A673 (cell line): Measurements from ENCODE around the gene PRKAG2. TPM values are rescaled to one million over a fixed set of nuclear protein-coding genes. Genes with fewer than 3 reads are reported as not detected.

Source experiments
- BruUV-seq: library from RNA; stranded (reverse); fragments of 400-500 nt; replicated peaks from 2 replicates; lab custom pipeline; 2021; lab: Mats Ljungman, UMichigan
- CTCF ChIA-PET: fragments of 300-600 bp; sonication (Branson Sonifier 250); formaldehyde crosslinking; loops from one replicate; lab custom pipeline; 2022; ENCODE audit warnings: antibody characterized with exemption; lab: Charles Lee
- POLR2A ChIA-PET: fragments of 300-600 bp; sonication (Branson Sonifier 250); formaldehyde crosslinking; loops from one replicate; lab custom pipeline; 2022; ENCODE audit warnings: antibody characterized with exemption; ENCODE audit not compliant: low non-redundant PET; lab: Charles Lee
- DNase-seq: peaks from one replicate; pipeline ENCODE4 v3.0.0-alpha.2; 2015; ENCODE audit warnings: low spot score
- H3K27ac ChIP-seq: fragments of 200-600 bp; sonication (generic); 2 replicates; pipeline ENCODE4 v1.5.1; 2016; ENCODE audit warnings: mixed run types, low read depth, mild to moderate bottlenecking, mixed read lengths, antibody characterized with exemption, low read length; ENCODE audit not compliant: poor library complexity, severe bottlenecking
- H3K27me3 ChIP-seq: fragments of 200-600 bp; sonication (generic); replicated peaks from 2 replicates; pipeline ENCODE4 v1.6.1; 2017; ENCODE audit warnings: mixed run types, low read depth, mild to moderate bottlenecking, mixed read lengths, antibody characterized with exemption, low read length; ENCODE audit not compliant: insufficient read depth, poor library complexity
- H3K36me3 ChIP-seq: fragments of 200-600 bp; sonication (generic); 2 replicates; pipeline ENCODE4 v1.6.1; 2016; ENCODE audit warnings: mixed run types, mild to moderate bottlenecking, mixed read lengths, antibody characterized with exemption, low read length; ENCODE audit not compliant: insufficient read depth, poor library complexity, severe bottlenecking
- H3K4me1 ChIP-seq: fragments of 200-600 bp; sonication (generic); 2 replicates; pipeline ENCODE4 v1.6.1; 2017; ENCODE audit warnings: mixed run types, mild to moderate bottlenecking, mixed read lengths, antibody characterized with exemption, low read length; ENCODE audit not compliant: insufficient read depth, poor library complexity, severe bottlenecking
- H3K4me3 ChIP-seq: fragments of 200-600 bp; sonication (generic); 2 replicates; pipeline ENCODE4 v1.5.1; 2016; ENCODE audit warnings: low read depth, mixed run types, mild to moderate bottlenecking, mixed read lengths, low read length; ENCODE audit not compliant: poor library complexity, severe bottlenecking
- H3K9me3 ChIP-seq: fragments of 200-600 bp; sonication (generic); 2 replicates; pipeline ENCODE4 v1.6.1; 2016; ENCODE audit warnings: mixed run types, low read depth, mild to moderate bottlenecking, mixed read lengths, antibody characterized with exemption, low read length; ENCODE audit not compliant: poor library complexity, severe bottlenecking
- EZH2 ChIP-seq: fragments of 200-600 bp; sonication (generic); IDR thresholded peaks from 2 replicates; pipeline ENCODE4 v1.6.1; 2017; ENCODE audit warnings: borderline replicate concordance, low read depth, mild to moderate bottlenecking, mixed read lengths, antibody characterized with exemption, low read length; ENCODE audit not compliant: poor library complexity, severe bottlenecking
- intact Hi-C: fragments of 100-400 bp; cut with micrococcal nuclease; formaldehyde crosslinking; loops from one replicate; pipeline ENCODE4 v1.10.0; 2022; ENCODE audit not compliant: unreplicated experiment
- total RNA-seq: library from RNA; stranded (reverse); gene quantifications from 2 replicates; pipeline ENCODE4 v1.2.3, GENCODE V29; 2021
- TF ChIP-seq, protein P1 (sequence below): fragments of 300-800, 200-600 bp; sonication (generic); conservative IDR thresholded peaks from 2 replicates; pipeline ENCODE4 v1.5.1; 2017; ENCODE audit warnings: low read depth, mild to moderate bottlenecking, antibody characterized with exemption, low read length, moderate library complexity, mixed read lengths

PRKAG2 gene
- total RNA-seq, 1 experiment from 2014 or later: 11.6 TPM

DNA sequence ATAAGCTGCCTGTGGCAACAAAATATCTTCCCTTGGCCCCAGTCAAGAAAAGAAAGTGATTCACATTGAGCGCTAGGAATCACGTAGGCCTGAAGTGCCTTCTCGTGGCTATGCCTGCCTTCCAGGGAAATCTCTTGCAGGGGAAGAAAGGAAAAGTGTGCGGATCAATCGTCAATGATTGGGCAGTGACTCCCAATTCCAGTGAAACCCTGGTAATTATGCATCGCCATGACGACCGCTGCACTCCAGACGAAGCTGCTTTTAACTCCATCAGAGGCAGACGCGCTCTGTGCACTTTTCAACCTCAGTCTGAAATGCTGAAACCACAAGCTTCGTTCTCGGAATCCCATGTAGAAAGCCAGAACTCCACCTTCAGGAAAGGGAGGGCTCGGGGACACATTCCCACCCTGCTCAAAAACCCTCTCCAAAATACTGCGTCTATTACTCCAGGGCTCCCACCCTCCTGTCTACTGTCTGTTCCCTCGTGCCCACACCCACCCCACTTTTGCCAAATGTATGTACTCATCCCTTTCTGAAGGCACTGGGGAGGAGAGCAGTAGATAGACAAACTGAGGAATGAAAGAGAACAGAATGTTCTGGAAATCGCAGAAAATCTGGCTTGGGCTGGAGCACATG lies 24.2 kb upstream of the PRKAG2 start:
- intact Hi-C loops: no loop called here
- BruUV-seq: no TSS peak
- no peaks in the 10 kb centered on the region for H3K4me1 ChIP-seq
- H3K4me3 ChIP-seq: no peak overlapping the region
- ChIA-PET CTCF (no interaction called here), POLR2A (no interaction called here)
- TF ChIP-seq, protein P1, sequence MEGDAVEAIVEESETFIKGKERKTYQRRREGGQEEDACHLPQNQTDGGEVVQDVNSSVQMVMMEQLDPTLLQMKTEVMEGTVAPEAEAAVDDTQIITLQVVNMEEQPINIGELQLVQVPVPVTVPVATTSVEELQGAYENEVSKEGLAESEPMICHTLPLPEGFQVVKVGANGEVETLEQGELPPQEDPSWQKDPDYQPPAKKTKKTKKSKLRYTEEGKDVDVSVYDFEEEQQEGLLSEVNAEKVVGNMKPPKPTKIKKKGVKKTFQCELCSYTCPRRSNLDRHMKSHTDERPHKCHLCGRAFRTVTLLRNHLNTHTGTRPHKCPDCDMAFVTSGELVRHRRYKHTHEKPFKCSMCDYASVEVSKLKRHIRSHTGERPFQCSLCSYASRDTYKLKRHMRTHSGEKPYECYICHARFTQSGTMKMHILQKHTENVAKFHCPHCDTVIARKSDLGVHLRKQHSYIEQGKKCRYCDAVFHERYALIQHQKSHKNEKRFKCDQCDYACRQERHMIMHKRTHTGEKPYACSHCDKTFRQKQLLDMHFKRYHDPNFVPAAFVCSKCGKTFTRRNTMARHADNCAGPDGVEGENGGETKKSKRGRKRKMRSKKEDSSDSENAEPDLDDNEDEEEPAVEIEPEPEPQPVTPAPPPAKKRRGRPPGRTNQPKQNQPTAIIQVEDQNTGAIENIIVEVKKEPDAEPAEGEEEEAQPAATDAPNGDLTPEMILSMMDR: no peak
- no peaks in the 10 kb centered on the region for H3K27me3 ChIP-seq
- no peak overlapping the region for H3K27ac ChIP-seq
- no peaks in the 10 kb centered on the region for H3K9me3 ChIP-seq
- no peaks in the 10 kb centered on the region for H3K36me3 ChIP-seq
- DNase-seq: no peak

DNA sequence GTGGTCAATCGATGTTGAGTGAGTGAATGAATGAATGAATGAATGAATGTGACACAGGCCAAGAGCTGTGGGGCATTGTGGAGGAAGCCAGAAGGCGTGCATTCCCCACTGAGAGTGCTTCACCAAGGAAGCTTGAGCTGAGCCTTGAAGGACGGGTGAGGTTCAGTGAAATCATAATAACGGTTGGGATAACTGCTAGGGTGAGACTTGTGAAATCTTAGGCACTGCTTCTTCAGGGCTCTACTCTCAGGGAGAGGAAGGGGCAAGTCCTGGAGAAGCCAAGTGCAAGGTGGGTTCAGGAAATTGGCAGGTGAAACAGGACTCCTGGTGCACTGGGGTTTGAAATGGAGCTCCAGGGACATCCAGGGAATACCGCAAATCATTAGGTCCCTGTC lies 23.7 kb upstream of the PRKAG2 start:
- Histone ChIP-seq H3K9me3 (no peaks in the 10 kb centered on the region), H3K27ac (no peak overlapping the region), H3K4me1 (no peaks in the 10 kb centered on the region), H3K27me3 (no peaks in the 10 kb centered on the region), H3K36me3 (no peaks in the 10 kb centered on the region), H3K4me3 (no peak overlapping the region)
- ChIA-PET CTCF (no interaction called here), POLR2A (no interaction called here)
- TF ChIP-seq, protein P1: no peak
- no peak for TF ChIP-seq EZH2
- DNase-seq: no peak
- BruUV-seq: no TSS peak
- intact Hi-C loops: no loop called here

- H3K4me3 ChIP-seq: no peak overlapping the region
- H3K27ac ChIP-seq: no peak overlapping the region
- POLR2A ChIA-PET: no interaction called here
- no peak for DNase-seq
- CTCF ChIA-PET: no interaction called here
- H3K9me3 ChIP-seq: no peaks in the 10 kb centered on the region
- TF ChIP-seq, protein P1: no peak
- TF ChIP-seq EZH2: no peak
- intact Hi-C loops: no loop called here
- H3K36me3 ChIP-seq: no peaks in the 10 kb centered on the region
- H3K4me1 ChIP-seq: no peaks in the 10 kb centered on the region
- no TSS peak for BruUV-seq
- H3K27me3 ChIP-seq: no peaks in the 10 kb centered on the region
These were observed 22.8 kb upstream of the PRKAG2 start for GRCh38 chr7:151899513-151900360.
